H9 (cell line): Measurements from ENCODE around the gene IFFO2. TPM values are rescaled to one million over a fixed set of nuclear protein-coding genes. Genes with fewer than 3 reads are reported as not detected.

ENCODE experiments used
- DNase-seq: peaks from one replicate; pipeline ENCODE4 v3.0.0-alpha.2; 2017
- H2AFZ ChIP-seq: one replicate; pipeline ENCODE4 v1.6.1; 2013; ENCODE audit warnings: mild to moderate bottlenecking, low read length, control low read depth, moderate library complexity
- H2AK5ac ChIP-seq: 2 replicates; pipeline ENCODE4 v1.6.1; 2013; ENCODE audit warnings: low read length, control low read depth, mixed read lengths; ENCODE audit not compliant: insufficient read length
- H2BK120ac ChIP-seq: one replicate; pipeline ENCODE4 v1.6.1; 2013; ENCODE audit warnings: low read depth, mild to moderate bottlenecking, low read length, control low read depth, inconsistent platforms; ENCODE audit not compliant: poor library complexity, severe bottlenecking
- H2BK12ac ChIP-seq: 2 replicates; pipeline ENCODE4 v1.6.1; 2013; ENCODE audit warnings: low read length, control low read depth, mixed read lengths, low read depth; ENCODE audit not compliant: insufficient read length
- H2BK15ac ChIP-seq: 2 replicates; pipeline ENCODE4 v1.6.1; 2013; ENCODE audit warnings: low read depth, low read length, control low read depth
- H2BK20ac ChIP-seq: one replicate; pipeline ENCODE4 v1.6.1; 2013; ENCODE audit warnings: low read depth, mild to moderate bottlenecking, low read length, control low read depth, inconsistent platforms; ENCODE audit not compliant: poor library complexity, severe bottlenecking
- H2BK5ac ChIP-seq: 2 replicates; pipeline ENCODE4 v1.6.1; 2013; ENCODE audit warnings: low read length, control low read depth, mixed read lengths; ENCODE audit not compliant: insufficient read length
- H3K14ac ChIP-seq: 2 replicates; pipeline ENCODE4 v1.6.1; 2013; ENCODE audit warnings: low read length, control low read depth; ENCODE audit not compliant: insufficient read depth
- H3K18ac ChIP-seq: 2 replicates; pipeline ENCODE4 v1.6.1; 2013; ENCODE audit warnings: low read depth, mild to moderate bottlenecking, mixed read lengths, low read length, control low read depth; ENCODE audit not compliant: insufficient read length
- H3K23ac ChIP-seq: 2 replicates; pipeline ENCODE4 v1.6.1; 2013; ENCODE audit warnings: low read length, control low read depth, mixed read lengths, low read depth; ENCODE audit not compliant: insufficient read length
- H3K23me2 ChIP-seq: 2 replicates; pipeline ENCODE4 v1.6.1; 2013; ENCODE audit warnings: low read depth, mild to moderate bottlenecking, mixed read lengths, low read length, control low read depth; ENCODE audit not compliant: insufficient read length, poor library complexity, severe bottlenecking
- H3K27ac ChIP-seq: 2 replicates; pipeline ENCODE4 v1.5.1; 2013; ENCODE audit warnings: low read length, control low read depth, mixed read lengths, low read depth; ENCODE audit not compliant: insufficient read length
- H3K27me3 ChIP-seq: 2 replicates; pipeline ENCODE4 v1.6.1; 2013; ENCODE audit warnings: low read length, control low read depth, inconsistent platforms; ENCODE audit not compliant: insufficient read depth
- H3K4ac ChIP-seq: 2 replicates; pipeline ENCODE4 v1.6.1; 2013; ENCODE audit warnings: low read depth, mild to moderate bottlenecking, control low read depth, inconsistent platforms, low read length, moderate library complexity
- H3K4me1 ChIP-seq: 2 replicates; pipeline ENCODE4 v1.6.1; 2013; ENCODE audit warnings: low read length, control low read depth, inconsistent platforms; ENCODE audit not compliant: insufficient read depth
- H3K4me2 ChIP-seq: 2 replicates; pipeline ENCODE4 v1.6.1; 2013; ENCODE audit warnings: low read length, control low read depth, mixed read lengths; ENCODE audit not compliant: insufficient read length, insufficient read depth
- H3K56ac ChIP-seq: 2 replicates; pipeline ENCODE4 v1.6.1; 2013; ENCODE audit warnings: low read depth, mild to moderate bottlenecking, mixed read lengths, low read length, control low read depth; ENCODE audit not compliant: insufficient read length
- H3K79me1 ChIP-seq: 2 replicates; pipeline ENCODE4 v1.6.1; 2013; ENCODE audit warnings: low read depth, mild to moderate bottlenecking, moderate library complexity, low read length, control low read depth, inconsistent platforms; ENCODE audit not compliant: insufficient read depth, poor library complexity, severe bottlenecking
- H3K79me2 ChIP-seq: 2 replicates; pipeline ENCODE4 v1.6.1; 2013; ENCODE audit warnings: low read length, control low read depth, inconsistent platforms; ENCODE audit not compliant: insufficient read depth
- H3K9ac ChIP-seq: 2 replicates; pipeline ENCODE4 v1.6.1; 2013; ENCODE audit warnings: low read length, control low read depth, mixed read lengths; ENCODE audit not compliant: insufficient read length; ENCODE audit errors: extremely low read depth
- H3K9me3 ChIP-seq: one replicate; pipeline ENCODE4 v1.6.1; 2013; ENCODE audit warnings: low read depth, low read length, inconsistent platforms; ENCODE audit not compliant: control insufficient read depth
- H3T11ph ChIP-seq: one replicate; pipeline ENCODE4 v1.6.1; 2013; ENCODE audit warnings: mild to moderate bottlenecking, low read length, control low read depth, inconsistent platforms
- H4K20me1 ChIP-seq: one replicate; pipeline ENCODE4 v1.6.1; 2013; ENCODE audit not compliant: control insufficient read depth, insufficient read length, insufficient read depth
- H4K5ac ChIP-seq: 2 replicates; pipeline ENCODE4 v1.6.1; 2013; ENCODE audit warnings: low read depth, mild to moderate bottlenecking, mixed read lengths, low read length, control low read depth; ENCODE audit not compliant: insufficient read length
- H4K8ac ChIP-seq: replicated peaks from 2 replicates; pipeline ENCODE4 v1.6.1; 2013; ENCODE audit warnings: low read length, control low read depth, mixed read lengths, low read depth; ENCODE audit not compliant: insufficient read length
- H4K91ac ChIP-seq: 2 replicates; pipeline ENCODE4 v1.6.1; 2013; ENCODE audit warnings: low read depth, mild to moderate bottlenecking, moderate library complexity, mixed read lengths, low read length, control low read depth; ENCODE audit not compliant: insufficient read length
- H3K27ac Mint-ChIP-seq, 3 experiments: 2 replicates in 2 of 3; 3 replicates in 1 of 3; pipeline ENCODE4 v1.8.0; 2020 to 2021; ENCODE audit warnings: mixed read lengths in 3 of 3, mild to moderate bottlenecking in 1 of 3, moderate library complexity in 1 of 3
- H3K27me3 Mint-ChIP-seq: 2 replicates; pipeline ENCODE4 v1.8.0; 2021; ENCODE audit warnings: low read depth, mild to moderate bottlenecking, moderate library complexity, mixed read lengths
- H3K36me3 Mint-ChIP-seq, 3 experiments: 2 replicates in 2 of 3; 3 replicates in 1 of 3; pipeline ENCODE4 v1.8.0; 2020 to 2021; ENCODE audit warnings: low read depth in 3 of 3, mixed read lengths in 3 of 3; ENCODE audit not compliant: insufficient read depth in 1 of 3
- H3K4me1 Mint-ChIP-seq, 2 experiments: 2 replicates each; pipeline ENCODE4 v1.8.0; 2020; ENCODE audit warnings: mixed read lengths in 2 of 2
- H3K4me3 Mint-ChIP-seq, 2 experiments: 2 replicates in 1 of 2; 3 replicates in 1 of 2; pipeline ENCODE4 v1.8.0; 2020 to 2021; ENCODE audit warnings: mild to moderate bottlenecking in 2 of 2, mixed read lengths in 2 of 2, moderate library complexity in 1 of 2
- H3K9me3 Mint-ChIP-seq, 2 experiments: 2 replicates in 1 of 2; 3 replicates in 1 of 2; pipeline ENCODE4 v1.8.0; 2020; ENCODE audit warnings: mild to moderate bottlenecking in 2 of 2, mixed read lengths in 2 of 2, moderate library complexity in 1 of 2
- CTCF ChIP-seq: fragments of 200-600 bp; sonication (generic); conservative IDR thresholded peaks from 3 replicates; pipeline ENCODE4 v1.8.0; 2021; ENCODE audit warnings: antibody characterized with exemption, mild to moderate bottlenecking
- WGBS: extraction: QIAGEN DNeasy Blood & Tissue Kit; methylation state at CpG from one replicate; pipeline ENCODE4 v1.1.7; 2013; ENCODE audit warnings: missing lambda C conversion rate, low lambda C conversion rate, mixed read lengths; ENCODE audit not compliant: insufficient read length; ENCODE audit errors: extremely low coverage; 5-methylcytosine and 5-hydroxymethylcytosine counted together
- total RNA-seq: library from RNA; stranded (reverse); gene quantifications from 2 replicates; pipeline ENCODE4 v1.2.1, GENCODE V29; 2021

Gene IFFO2
- total RNA-seq, 1 experiment from 2014 or later: 3.6 TPM

GRCh38 chr1:18908911-18909771 is 47.3 kb downstream of the IFFO2 start:
- H3K23ac ChIP-seq: no peak overlapping the region
- no peak overlapping the region for H3K4me3 Mint-ChIP-seq
- WGBS: no CpG with 5 or more reads among the region's 17 CpGs
- H3K27me3 ChIP-seq: no peaks in the 10 kb centered on the region
- H3K4me1 Mint-ChIP-seq: peaks cover 9 to 20% of the 10 kb centered on the region in 2 experiments
- no peaks in the 10 kb centered on the region; a peak in 2 of 7 replicates for H3K36me3 Mint-ChIP-seq
- no peaks in the 10 kb centered on the region for H3K9me3 ChIP-seq
- no peak overlapping the region for H3K56ac ChIP-seq
- H4K5ac ChIP-seq: no peak overlapping the region
- no peak overlapping the region for H3K18ac ChIP-seq
- no peak overlapping the region for H3T11ph ChIP-seq
- no peak overlapping the region for H2AFZ ChIP-seq
- H3K14ac ChIP-seq: no peak overlapping the region
- H3K9me3 Mint-ChIP-seq: no peaks in the 10 kb centered on the region
- no peak overlapping the region for H2BK15ac ChIP-seq
- H2BK120ac ChIP-seq: no peak overlapping the region
- no peak overlapping the region for H2AK5ac ChIP-seq
- peaks cover 3% of the 10 kb centered on the region for H3K27me3 Mint-ChIP-seq
- H3K79me2 ChIP-seq: no peaks in the 10 kb centered on the region
- peak overlapping the region in 1 of 3 experiments; percentile 77; a peak in 1 of 7 replicates for H3K27ac Mint-ChIP-seq
- DNase-seq: no peak
- no peak overlapping the region for H3K9ac ChIP-seq
- H4K8ac ChIP-seq: no peak overlapping the region
- no peak overlapping the region for H3K27ac ChIP-seq
- H3K23me2 ChIP-seq: no peaks in the 10 kb centered on the region
- H3K4ac ChIP-seq: no peak overlapping the region
- no peak for TF ChIP-seq CTCF
- no peak overlapping the region for H2BK12ac ChIP-seq
- no peak overlapping the region for H2BK20ac ChIP-seq
- no peaks in the 10 kb centered on the region for H3K79me1 ChIP-seq
- H4K20me1 ChIP-seq: no peaks in the 10 kb centered on the region
- H3K4me1 ChIP-seq: no peaks in the 10 kb centered on the region
- no peak overlapping the region for H4K91ac ChIP-seq
- no peak overlapping the region for H3K4me2 ChIP-seq
- no peak overlapping the region for H2BK5ac ChIP-seq
